Keratinocyte (primary cell): Measurements from ENCODE around the gene ACYP2. TPM values are rescaled to one million over a fixed set of nuclear protein-coding genes. Genes with fewer than 3 reads are reported as not detected.

Source experiments
- DNase-seq: peaks from one replicate; pipeline ENCODE4 v3.0.0-alpha.2; 2011; ENCODE audit warnings: low read depth, missing footprints, low spot score
- FAIRE-seq: peaks from 2 replicates; lab custom pipeline; 2011; peaks lifted over from hg19 to GRCh38; lab: Jason Lieb, UNC
- H2AFZ ChIP-seq: 2 replicates; pipeline ENCODE4 v1.6.0; 2012; ENCODE audit warnings: low read length, control low read depth, inconsistent platforms; ENCODE audit not compliant: control insufficient read depth
- H3K27ac ChIP-seq: 2 replicates; pipeline ENCODE4 v1.5.1; 2011; ENCODE audit warnings: low read length; ENCODE audit not compliant: control insufficient read depth, insufficient read depth
- H3K27me3 ChIP-seq: 3 replicates; pipeline ENCODE4 v1.6.0; 2011; ENCODE audit warnings: low read length; ENCODE audit not compliant: control insufficient read depth, insufficient read depth; ENCODE audit errors: extremely low read depth
- H3K36me3 ChIP-seq, 2 experiments: 2 replicates in 1 of 2; 3 replicates in 1 of 2; pipeline ENCODE4 v1.5.1; 2011; ENCODE audit warnings: low read length in 2 of 2, mild to moderate bottlenecking in 1 of 2; ENCODE audit not compliant: control insufficient read depth in 2 of 2, insufficient read depth in 2 of 2; ENCODE audit errors: extremely low read depth in 1 of 2
- H3K4me1 ChIP-seq: 3 replicates; pipeline ENCODE4 v1.5.1; 2011; ENCODE audit warnings: low read length; ENCODE audit not compliant: control insufficient read depth, insufficient read depth; ENCODE audit errors: extremely low read depth
- H3K4me2 ChIP-seq: 3 replicates; pipeline ENCODE4 v1.6.0; 2011; ENCODE audit warnings: low read depth, low read length; ENCODE audit not compliant: control insufficient read depth, insufficient read depth; ENCODE audit errors: extremely low read depth
- H3K4me3 ChIP-seq, 3 experiments: fragments of 200-600 bp in 1 of 3; sonication (generic) in 1 of 3; 2 replicates in 2 of 3; 3 replicates in 1 of 3; pipeline ENCODE4 v1.5.1; 2011 to 2016; ENCODE audit warnings: low read length in 3 of 3, mild to moderate bottlenecking in 3 of 3, control low read depth in 2 of 3, inconsistent platforms in 1 of 3, low read depth in 1 of 3, mixed read lengths in 1 of 3, mixed run types in 1 of 3, moderate library complexity in 1 of 3; ENCODE audit not compliant: control insufficient read depth in 2 of 3, insufficient read depth in 2 of 3; ENCODE audit errors: extremely low read depth in 1 of 3
- H3K79me2 ChIP-seq: 2 replicates; pipeline ENCODE4 v1.6.0; 2012; ENCODE audit warnings: low read length; ENCODE audit not compliant: control insufficient read depth, insufficient read depth
- H3K9ac ChIP-seq: 3 replicates; pipeline ENCODE4 v1.6.0; 2011; ENCODE audit warnings: low read length; ENCODE audit not compliant: control insufficient read depth, insufficient read depth; ENCODE audit errors: extremely low read depth
- H3K9me1 ChIP-seq: 3 replicates; pipeline ENCODE4 v1.6.0; 2011; ENCODE audit warnings: low read length; ENCODE audit not compliant: control insufficient read depth, insufficient read depth; ENCODE audit errors: extremely low read depth
- H3K9me3 ChIP-seq: 2 replicates; pipeline ENCODE4 v1.5.1; 2012; ENCODE audit warnings: low read depth, low read length; ENCODE audit not compliant: control insufficient read depth
- H4K20me1 ChIP-seq: 3 replicates; pipeline ENCODE4 v1.6.0; 2011; ENCODE audit warnings: low read length; ENCODE audit not compliant: control insufficient read depth, insufficient read depth; ENCODE audit errors: extremely low read depth
- EZH2 ChIP-seq: IDR thresholded peaks from one replicate; pipeline ENCODE4 v1.6.1; 2012; ENCODE audit warnings: inconsistent platforms, mild to moderate bottlenecking, low read length, moderate library complexity
- dilution Hi-C: fragments of 300-500 bp; cut with MboI; formaldehyde crosslinking; loops from one replicate; pipeline ENCODE4 v1.7.0; 2020; ENCODE audit warnings: low sequenced_read_pairs; ENCODE audit not compliant: extremely low pct_ligation_motif_present
- polyA plus RNA-seq, 5 experiments: library from polyadenylated mRNA; depleted of rRNA in 3 of 5; stranded (reverse) in 3 of 5; stranded (forward) in 1 of 5; unstranded in 1 of 5; fragments of >200 nt; gene quantifications; 1 replicate in 1 of 5; 2 replicates in 3 of 5; 3 replicates in 1 of 5; pipeline versions ENCODE4 v1.2.1 to v1.2.3, GENCODE V29; 2011 to 2012; ENCODE audit warnings: missing spikeins in 2 of 5, low read depth in 1 of 5, low replicate concordance in 1 of 5
- TF ChIP-seq, protein P1 (sequence below), 3 experiments: IDR thresholded peaks in 1 of 3; conservative IDR thresholded peaks in 1 of 3; optimal IDR thresholded peaks in 1 of 3; 2 replicates in 2 of 3; 3 replicates in 1 of 3; pipeline versions ENCODE3 to v1.5.1; 2011; ENCODE audit warnings: low read length in 3 of 3, mild to moderate bottlenecking in 3 of 3, moderate library complexity in 2 of 3, control low read depth in 1 of 3, inconsistent platforms in 1 of 3; ENCODE audit not compliant: insufficient read depth in 2 of 3; ENCODE audit errors: extremely low read depth in 1 of 3

Gene ACYP2
- polyA plus RNA-seq, 1 donor (not counting 4 experiments of a cell fraction or from before 2014, with no cell fraction given) = 8.7 TPM

DNA sequence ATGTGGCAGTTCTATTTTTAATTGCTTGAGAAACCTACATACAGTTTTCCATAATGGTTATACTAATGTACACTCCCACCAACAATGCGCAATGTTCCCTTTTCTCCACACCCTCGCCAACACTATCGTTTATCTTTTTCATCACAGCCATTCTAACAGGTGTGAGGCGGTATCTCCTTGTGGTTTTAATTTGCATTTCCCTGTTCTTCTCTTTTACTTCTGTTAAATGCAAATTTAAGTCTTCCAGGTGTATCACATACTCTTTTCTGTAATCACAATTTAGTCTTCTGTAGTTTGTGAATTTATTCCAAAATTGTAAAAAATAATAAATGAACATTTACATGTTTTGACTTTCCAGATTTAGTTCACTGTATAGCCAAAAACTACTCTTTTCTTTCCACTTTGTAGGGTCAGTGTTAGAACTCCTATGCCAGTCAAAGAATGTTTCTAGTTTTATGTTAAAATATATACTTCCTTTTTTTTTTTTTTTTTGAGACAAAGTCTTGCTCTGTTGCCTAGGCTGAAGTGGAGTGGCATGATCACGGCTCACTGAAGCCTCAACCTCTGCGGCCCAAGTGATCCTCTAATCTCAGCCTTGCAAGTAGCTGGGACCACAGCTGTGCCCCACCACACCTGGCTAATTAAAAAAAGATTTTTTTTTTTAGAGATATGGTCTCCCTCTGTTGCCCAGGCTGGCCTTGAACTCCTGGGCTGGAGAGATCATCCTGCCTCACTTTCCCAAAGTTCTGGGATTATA lies 15.4 kb upstream of the ACYP2 start:
- Histone ChIP-seq H3K4me2 (no peak overlapping the region), H3K36me3 (no peaks in the 10 kb centered on the region), H3K9ac (no peak overlapping the region), H3K4me3 (no peak overlapping the region), H4K20me1 (no peaks in the 10 kb centered on the region), H3K9me1 (no peaks in the 10 kb centered on the region), H3K9me3 (no peaks in the 10 kb centered on the region), H3K27me3 (no peaks in the 10 kb centered on the region), H3K79me2 (no peaks in the 10 kb centered on the region), H3K27ac (no peak overlapping the region), H2AFZ (no peak overlapping the region), H3K4me1 (peaks cover 16% of the 10 kb centered on the region)
- FAIRE-seq (no peak), DNase-seq (no peak)
- TF ChIP-seq, protein P1, sequence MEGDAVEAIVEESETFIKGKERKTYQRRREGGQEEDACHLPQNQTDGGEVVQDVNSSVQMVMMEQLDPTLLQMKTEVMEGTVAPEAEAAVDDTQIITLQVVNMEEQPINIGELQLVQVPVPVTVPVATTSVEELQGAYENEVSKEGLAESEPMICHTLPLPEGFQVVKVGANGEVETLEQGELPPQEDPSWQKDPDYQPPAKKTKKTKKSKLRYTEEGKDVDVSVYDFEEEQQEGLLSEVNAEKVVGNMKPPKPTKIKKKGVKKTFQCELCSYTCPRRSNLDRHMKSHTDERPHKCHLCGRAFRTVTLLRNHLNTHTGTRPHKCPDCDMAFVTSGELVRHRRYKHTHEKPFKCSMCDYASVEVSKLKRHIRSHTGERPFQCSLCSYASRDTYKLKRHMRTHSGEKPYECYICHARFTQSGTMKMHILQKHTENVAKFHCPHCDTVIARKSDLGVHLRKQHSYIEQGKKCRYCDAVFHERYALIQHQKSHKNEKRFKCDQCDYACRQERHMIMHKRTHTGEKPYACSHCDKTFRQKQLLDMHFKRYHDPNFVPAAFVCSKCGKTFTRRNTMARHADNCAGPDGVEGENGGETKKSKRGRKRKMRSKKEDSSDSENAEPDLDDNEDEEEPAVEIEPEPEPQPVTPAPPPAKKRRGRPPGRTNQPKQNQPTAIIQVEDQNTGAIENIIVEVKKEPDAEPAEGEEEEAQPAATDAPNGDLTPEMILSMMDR (optimal IDR thresholded peaks at IDR 0.05 in 1 of 3, IDR thresholded peaks at IDR 0.05 in 1 of 3, conservative IDR thresholded peaks at IDR 0.05 in 1 of 3; ENCODE audit: extremely low read depth in 1 of 3, insufficient read depth in 2 of 3, low read length in 3 of 3) = no peak
- dilution Hi-C loops = no loop called here

DNA sequence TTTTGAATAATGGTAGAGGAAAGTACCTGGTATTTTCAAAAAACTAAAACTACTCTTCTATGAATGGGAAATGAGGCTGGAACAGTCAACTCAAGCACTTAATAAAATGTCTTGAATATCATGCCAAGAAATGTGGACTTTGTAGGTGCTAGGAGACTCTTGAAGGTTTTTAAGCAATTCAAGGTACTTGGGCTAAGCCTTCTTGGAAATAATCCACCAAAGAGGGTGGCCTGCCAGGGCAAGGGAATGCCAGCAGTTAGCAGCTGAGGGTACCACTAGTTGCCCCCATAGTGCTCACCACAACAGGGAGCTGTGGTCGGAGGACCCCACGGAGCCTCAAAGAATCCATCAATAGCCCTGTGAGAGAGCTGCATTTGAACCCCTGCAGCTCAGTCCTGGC lies 14.6 kb upstream of the ACYP2 start:
- Histone ChIP-seq H3K36me3 (no peaks in the 10 kb centered on the region), H3K4me2 (no peak overlapping the region), H3K4me1 (peaks cover 16% of the 10 kb centered on the region), H3K9me1 (no peaks in the 10 kb centered on the region), H4K20me1 (no peaks in the 10 kb centered on the region), H3K27me3 (no peaks in the 10 kb centered on the region), H3K4me3 (no peak overlapping the region), H3K9ac (no peak overlapping the region), H3K79me2 (no peaks in the 10 kb centered on the region), H3K9me3 (no peaks in the 10 kb centered on the region), H2AFZ (no peak overlapping the region), H3K27ac (no peak overlapping the region)
- no peak for TF ChIP-seq EZH2
- TF ChIP-seq, protein P1 (optimal IDR thresholded peaks at IDR 0.05 in 1 of 3, IDR thresholded peaks at IDR 0.05 in 1 of 3, conservative IDR thresholded peaks at IDR 0.05 in 1 of 3; ENCODE audit: extremely low read depth in 1 of 3, insufficient read depth in 2 of 3, low read length in 3 of 3) = no peak
- no peak for FAIRE-seq
- DNase-seq = no peak
- dilution Hi-C loops = no loop called here
